Mucosa of descending colon (tissue), 3 donors: ENCODE results near the gene ATP7A. TPM values are rescaled to one million over a fixed set of nuclear protein-coding genes. Genes with fewer than 3 reads are reported as not detected.
"Not testable (repeated sequence)": the region's sequence is repeated elsewhere in the genome, so short reads cannot be mapped to it uniquely, and the experiment has no call there.

Experiments
- ATAC-seq: fragments of 200-7000 bp; cut with Tn5 transposase; one replicate; pipeline ENCODE4 v1.9.1; 2020; ENCODE audit warnings: mild to moderate bottlenecking, moderate library complexity
- DNase-seq, 3 donors: peaks; one replicate each; pipeline ENCODE4 v3.0.0-alpha.2; 2020
- H3K36me3 ChIP-seq: fragments of 200-600 bp; one replicate; pipeline ENCODE4 v1.8.0; 2021; ENCODE audit warnings: low read depth, mild to moderate bottlenecking
- H3K4me1 ChIP-seq: fragments of 200-600 bp; one replicate; pipeline ENCODE4 v1.8.0; 2021; ENCODE audit warnings: low read depth, mild to moderate bottlenecking
- H3K4me3 ChIP-seq: fragments of 200-600 bp; one replicate; pipeline ENCODE4 v1.8.0; 2021; ENCODE audit warnings: mild to moderate bottlenecking
- H3K9me3 ChIP-seq: fragments of 200-600 bp; one replicate; pipeline ENCODE4 v1.8.0; 2021; ENCODE audit warnings: mild to moderate bottlenecking
- intact Hi-C, 2 donors: fragments of 100-400 bp; cut with DNase I in 1 of 2; cut with micrococcal nuclease in 1 of 2; formaldehyde crosslinking; loops; one replicate each; pipeline versions ENCODE4 v1.11.0 to v1.11.1; 2022; cut with DNase I, micrococcal nuclease
- total RNA-seq, 3 donors: library from RNA; stranded (reverse); fragmentation: NEBNext Ultra II Directional in 2 of 3; extraction: Animal tissue kit (Norgen Biotek cat#: 25700) in 2 of 3; gene quantifications; one replicate each; pipeline versions ENCODE4 v1.2.1 to v1.2.4, GENCODE V29; 2021 to 2023
- TF ChIP-seq, protein P1 (sequence below): fragments of 200-600 bp; IDR thresholded peaks from one replicate; pipeline ENCODE4 v1.8.0; 2022; ENCODE audit warnings: antibody characterized with exemption, mild to moderate bottlenecking
- donor health status: DM: no; HTN: no; CAD: no; lungs with moderate emphysema.
- donor health status: DM: no; HTN: no; CAD: no.
- donor health status: DM: no; HTN: yes; CAD: no.

Gene ATP7A
- total RNA-seq, 3 donors from 2014 or later: 6.9 to 11.2 (median 9.7) TPM

DNA sequence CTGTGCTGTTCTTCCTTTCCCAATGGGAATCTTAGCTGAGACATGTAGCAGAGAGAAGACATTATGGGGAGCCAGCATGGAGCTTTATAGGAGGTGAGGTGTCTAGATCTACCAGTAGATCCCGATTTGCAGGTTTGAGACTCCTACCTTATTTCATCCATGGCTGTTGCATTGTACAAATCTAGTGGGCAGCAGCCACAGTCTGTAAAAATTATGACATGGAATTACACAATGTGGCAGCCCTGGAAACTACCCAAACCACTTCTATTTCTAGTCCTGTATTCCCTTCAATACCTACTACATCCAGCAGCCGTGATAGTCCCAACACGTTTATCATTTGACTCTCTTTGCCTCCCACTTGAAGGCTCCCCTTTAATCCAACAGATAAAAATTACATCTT is 8.1 kb downstream of the ATP7A start:
- TF ChIP-seq, protein P1, sequence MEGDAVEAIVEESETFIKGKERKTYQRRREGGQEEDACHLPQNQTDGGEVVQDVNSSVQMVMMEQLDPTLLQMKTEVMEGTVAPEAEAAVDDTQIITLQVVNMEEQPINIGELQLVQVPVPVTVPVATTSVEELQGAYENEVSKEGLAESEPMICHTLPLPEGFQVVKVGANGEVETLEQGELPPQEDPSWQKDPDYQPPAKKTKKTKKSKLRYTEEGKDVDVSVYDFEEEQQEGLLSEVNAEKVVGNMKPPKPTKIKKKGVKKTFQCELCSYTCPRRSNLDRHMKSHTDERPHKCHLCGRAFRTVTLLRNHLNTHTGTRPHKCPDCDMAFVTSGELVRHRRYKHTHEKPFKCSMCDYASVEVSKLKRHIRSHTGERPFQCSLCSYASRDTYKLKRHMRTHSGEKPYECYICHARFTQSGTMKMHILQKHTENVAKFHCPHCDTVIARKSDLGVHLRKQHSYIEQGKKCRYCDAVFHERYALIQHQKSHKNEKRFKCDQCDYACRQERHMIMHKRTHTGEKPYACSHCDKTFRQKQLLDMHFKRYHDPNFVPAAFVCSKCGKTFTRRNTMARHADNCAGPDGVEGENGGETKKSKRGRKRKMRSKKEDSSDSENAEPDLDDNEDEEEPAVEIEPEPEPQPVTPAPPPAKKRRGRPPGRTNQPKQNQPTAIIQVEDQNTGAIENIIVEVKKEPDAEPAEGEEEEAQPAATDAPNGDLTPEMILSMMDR: no peak
- Histone ChIP-seq H3K9me3 (no peaks in the 10 kb centered on the region), H3K4me1 (no peaks in the 10 kb centered on the region), H3K36me3 (no peaks in the 10 kb centered on the region), H3K4me3 (no peak overlapping the region)
- intact Hi-C loops: no loop called here
- ATAC-seq (no peak), DNase-seq (no peak)

DNA sequence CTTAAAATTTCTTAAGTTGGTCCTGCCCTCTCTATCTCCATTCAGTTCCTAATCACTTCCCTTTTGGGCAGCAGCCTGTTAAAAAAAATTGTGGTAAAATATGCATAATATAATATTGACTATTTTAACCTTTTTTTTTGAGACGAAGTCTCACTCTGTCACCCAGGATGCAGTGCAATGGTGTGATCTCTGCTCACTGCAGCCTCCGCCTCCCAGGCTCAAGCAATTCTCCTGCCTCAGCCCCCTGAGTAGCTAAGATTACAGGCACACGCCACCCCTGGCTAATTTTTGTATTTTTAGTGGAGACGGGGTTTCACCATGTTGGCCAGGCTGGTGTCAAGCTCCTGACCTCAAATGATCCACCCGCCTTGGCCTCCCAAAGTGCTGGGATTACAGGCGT is 8.9 kb downstream of the ATP7A start:
- H3K4me1 ChIP-seq, H3K36me3 ChIP-seq, ATAC-seq, DNase-seq, intact Hi-C loops, H3K9me3 ChIP-seq, H3K4me3 ChIP-seq: not testable (repeated sequence)

DNA sequence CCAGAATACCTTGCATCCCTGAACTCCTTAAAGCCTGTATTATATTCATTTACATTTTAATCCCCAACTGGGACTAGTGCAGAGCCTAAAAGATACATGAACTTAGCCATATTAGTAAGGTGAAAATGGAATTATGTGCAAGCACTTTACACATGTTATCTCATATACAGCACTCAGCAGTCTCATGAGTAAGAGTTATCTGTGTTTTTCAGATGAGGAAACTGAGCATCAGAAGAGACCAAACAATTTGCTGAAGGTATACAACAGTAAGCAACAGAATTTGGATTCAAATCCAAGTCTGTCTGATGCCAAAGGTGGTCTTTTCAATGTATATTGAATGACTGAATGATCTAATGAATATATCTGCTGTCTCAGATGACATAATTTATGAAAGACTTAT is 12.3 kb downstream of the ATP7A start:
- ATAC-seq (no peak), DNase-seq (no peak)
- no peak overlapping the region for H3K4me3 ChIP-seq
- no peaks in the 10 kb centered on the region for H3K9me3 ChIP-seq
- peaks cover 4% of the 10 kb centered on the region for H3K4me1 ChIP-seq
- TF ChIP-seq, protein P1: no peak
- intact Hi-C loops: no loop called here
- H3K36me3 ChIP-seq: no peaks in the 10 kb centered on the region

DNA sequence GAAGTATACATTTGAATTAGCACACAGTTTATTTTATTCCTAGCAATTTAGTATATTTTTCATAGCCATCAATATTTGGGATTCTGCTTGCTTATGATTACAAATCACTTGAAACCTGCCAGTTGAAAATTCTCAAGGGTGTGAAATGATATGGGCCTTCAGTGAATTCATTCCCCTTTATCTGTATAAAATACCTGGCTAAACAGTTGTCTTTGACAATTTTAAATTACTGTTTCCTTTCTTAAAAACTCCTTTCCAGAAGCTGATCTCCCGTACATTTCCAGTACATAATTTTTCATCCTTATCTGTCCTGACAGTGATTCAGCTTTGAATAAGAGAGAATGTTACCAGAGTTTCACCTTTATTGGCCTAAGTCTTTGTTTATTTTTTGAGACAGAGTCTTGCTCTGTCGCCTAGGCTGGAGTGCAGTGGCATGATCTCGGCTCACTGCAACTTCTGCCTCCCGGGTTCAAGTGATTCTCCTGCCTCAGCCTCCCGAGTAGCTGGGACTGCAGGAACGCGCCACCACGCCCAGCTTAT is 13.9 kb downstream of the ATP7A start:
- ATAC-seq: no peak

DNA sequence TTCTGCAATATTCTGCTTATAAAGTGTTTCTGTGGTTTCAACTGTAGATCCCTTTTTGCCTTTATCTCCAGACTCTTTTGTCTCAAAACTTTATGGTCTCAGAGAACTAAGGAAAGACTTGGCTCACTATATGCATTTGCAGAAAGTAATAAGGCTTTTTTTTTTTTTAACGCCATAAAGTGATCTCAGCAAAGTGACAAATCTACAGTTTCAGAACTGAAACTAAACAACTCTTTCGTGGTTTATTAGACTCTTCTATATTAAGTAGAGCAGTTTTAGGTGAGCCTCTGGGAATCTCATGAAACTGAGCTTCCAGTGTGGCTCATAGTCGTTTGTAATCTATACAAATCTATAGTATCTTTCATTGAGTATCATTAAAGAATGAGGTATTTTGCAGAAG is 15.3 kb downstream of the ATP7A start:
- DNase-seq (no peak), ATAC-seq (peak; percentile 23)
- intact Hi-C loops: no loop called here
- no peaks in the 10 kb centered on the region for H3K9me3 ChIP-seq
- no peak overlapping the region for H3K4me3 ChIP-seq
- peaks cover 4% of the 10 kb centered on the region for H3K4me1 ChIP-seq
- TF ChIP-seq, protein P1: no peak
- no peaks in the 10 kb centered on the region for H3K36me3 ChIP-seq

More for the DNA sequence above, 13.9 kb downstream of the ATP7A start:
- intact Hi-C loops: no loop called here
- H3K9me3 ChIP-seq: no peaks in the 10 kb centered on the region
- H3K4me3 ChIP-seq: no peak overlapping the region
- TF ChIP-seq, protein P1: no peak
- DNase-seq: no peak
- peaks cover 4% of the 10 kb centered on the region for H3K4me1 ChIP-seq
- H3K36me3 ChIP-seq: no peaks in the 10 kb centered on the region

DNA sequence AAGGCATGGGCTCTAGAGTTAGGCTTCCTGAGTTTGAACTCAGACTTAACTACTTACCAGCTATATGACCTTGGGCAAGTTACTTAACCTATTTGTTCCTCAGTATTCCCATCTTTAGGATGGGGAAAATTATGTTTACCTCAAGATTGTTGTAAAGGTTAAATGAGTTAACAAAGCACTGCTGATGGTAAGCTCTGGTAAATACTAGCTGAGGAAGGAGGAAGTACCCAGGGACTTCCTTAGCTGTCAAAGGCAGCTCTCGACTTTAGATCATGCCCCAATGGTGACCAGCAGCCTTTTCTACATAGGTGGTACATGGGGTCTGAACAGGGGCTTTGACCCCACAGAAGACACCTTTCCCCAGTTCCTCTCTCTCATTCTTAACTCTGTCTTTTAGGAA is 20.1 kb downstream of the ATP7A start:
- DNase-seq: no peak
- H3K4me3 ChIP-seq: no peak overlapping the region
- TF ChIP-seq, protein P1: no peak
- peaks cover 4% of the 10 kb centered on the region for H3K4me1 ChIP-seq
- H3K9me3 ChIP-seq: no peaks in the 10 kb centered on the region
- intact Hi-C loops: no loop called here
- no peaks in the 10 kb centered on the region for H3K36me3 ChIP-seq
- ATAC-seq: no peak
